Measurements from ENCODE around the gene SORCS2. TPM values are rescaled to one million over a fixed set of nuclear protein-coding genes. Genes with fewer than 3 reads are reported as not detected.

SORCS2 gene
- total RNA-seq, 1 experiment from 2014 or later, result 0.15 TPM

DNA sequence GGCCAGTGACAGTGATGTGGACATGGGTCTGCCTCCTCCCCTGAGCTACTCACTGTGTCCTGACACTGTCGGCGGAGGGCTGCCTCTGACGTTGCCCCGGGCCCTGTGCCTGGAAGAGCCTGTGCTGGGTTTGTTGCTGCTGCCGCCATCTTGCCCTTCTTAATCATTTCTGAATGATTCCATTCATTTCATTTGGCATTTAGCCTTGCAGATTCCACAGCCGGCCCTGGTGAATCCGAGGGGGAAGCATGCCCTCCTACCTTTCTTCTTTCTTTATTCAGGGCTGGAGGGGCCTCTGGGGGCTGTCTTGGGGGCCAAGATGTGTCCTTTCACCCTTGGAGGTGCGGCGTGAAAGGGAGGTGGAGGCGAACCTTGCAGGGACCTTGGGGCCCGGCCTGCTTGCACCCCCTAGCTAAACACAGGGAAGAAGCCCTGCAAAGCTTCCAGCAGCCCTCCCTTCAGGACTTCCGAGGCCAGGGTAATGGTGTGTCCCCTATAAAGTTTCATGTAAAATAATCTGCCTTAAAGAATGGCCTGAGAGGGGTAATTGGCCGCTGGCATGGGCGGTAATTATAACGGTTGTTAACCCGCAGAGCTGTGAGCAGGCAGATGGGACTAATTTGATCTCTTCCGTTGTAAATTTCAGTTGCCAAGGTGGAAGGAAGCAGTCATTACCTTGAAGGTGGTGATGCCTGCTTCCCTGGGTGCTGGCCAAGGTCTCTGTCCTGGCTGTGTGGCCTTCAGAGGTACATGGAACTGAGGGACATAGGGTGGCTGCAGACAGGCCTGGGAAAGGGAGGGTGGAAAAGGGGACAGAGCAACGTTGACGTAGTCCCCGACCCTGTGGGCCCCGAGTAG lies 150.1 kb downstream of the SORCS2 start:
- intact Hi-C loops (cut with micrococcal nuclease; ENCODE audit: unreplicated experiment), result no loop called here
- no TSS peak for BruUV-seq (replicated peaks)
- ChIA-PET CTCF (no interaction called here), POLR2A (no interaction called here)
- Histone ChIP-seq H3K27ac (ENCODE audit: low read length) (no peak overlapping the region), H3K4me3 (ENCODE audit: low read depth in 2 of 2, low read length in 2 of 2) (no peak overlapping the region), H3K4me1 (ENCODE audit: control insufficient read depth, insufficient read depth, low read length) (no peaks in the 10 kb centered on the region), H3K27me3 (ENCODE audit: control insufficient read depth, insufficient read depth, low read length) (no peaks in the 10 kb centered on the region), H3K36me3 (ENCODE audit: control insufficient read depth, insufficient read depth, low read length) (no peaks in the 10 kb centered on the region), H3K9me3 (ENCODE audit: control insufficient read depth, insufficient read depth, low read depth, low read length) (no peaks in the 10 kb centered on the region)
- DNase-seq (ENCODE audit: low read depth, low spot score), result no peak
- TF ChIP-seq, protein P1, sequence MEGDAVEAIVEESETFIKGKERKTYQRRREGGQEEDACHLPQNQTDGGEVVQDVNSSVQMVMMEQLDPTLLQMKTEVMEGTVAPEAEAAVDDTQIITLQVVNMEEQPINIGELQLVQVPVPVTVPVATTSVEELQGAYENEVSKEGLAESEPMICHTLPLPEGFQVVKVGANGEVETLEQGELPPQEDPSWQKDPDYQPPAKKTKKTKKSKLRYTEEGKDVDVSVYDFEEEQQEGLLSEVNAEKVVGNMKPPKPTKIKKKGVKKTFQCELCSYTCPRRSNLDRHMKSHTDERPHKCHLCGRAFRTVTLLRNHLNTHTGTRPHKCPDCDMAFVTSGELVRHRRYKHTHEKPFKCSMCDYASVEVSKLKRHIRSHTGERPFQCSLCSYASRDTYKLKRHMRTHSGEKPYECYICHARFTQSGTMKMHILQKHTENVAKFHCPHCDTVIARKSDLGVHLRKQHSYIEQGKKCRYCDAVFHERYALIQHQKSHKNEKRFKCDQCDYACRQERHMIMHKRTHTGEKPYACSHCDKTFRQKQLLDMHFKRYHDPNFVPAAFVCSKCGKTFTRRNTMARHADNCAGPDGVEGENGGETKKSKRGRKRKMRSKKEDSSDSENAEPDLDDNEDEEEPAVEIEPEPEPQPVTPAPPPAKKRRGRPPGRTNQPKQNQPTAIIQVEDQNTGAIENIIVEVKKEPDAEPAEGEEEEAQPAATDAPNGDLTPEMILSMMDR (IDR thresholded peaks at IDR 0.05), result no peak
- no peak for TF ChIP-seq POLR2AphosphoS5 (IDR thresholded peaks at IDR 0.05; ENCODE audit: low read depth, low read length)
- TF ChIP-seq SIN3A (IDR thresholded peaks at IDR 0.05; ENCODE audit: borderline replicate concordance, insufficient read depth, low read depth, low read length), result no peak
- TF ChIP-seq TCF7L2 (IDR thresholded peaks at IDR 0.05; ENCODE audit: low read depth, low read length), result no peak
- TF ChIP-seq, protein P2, sequence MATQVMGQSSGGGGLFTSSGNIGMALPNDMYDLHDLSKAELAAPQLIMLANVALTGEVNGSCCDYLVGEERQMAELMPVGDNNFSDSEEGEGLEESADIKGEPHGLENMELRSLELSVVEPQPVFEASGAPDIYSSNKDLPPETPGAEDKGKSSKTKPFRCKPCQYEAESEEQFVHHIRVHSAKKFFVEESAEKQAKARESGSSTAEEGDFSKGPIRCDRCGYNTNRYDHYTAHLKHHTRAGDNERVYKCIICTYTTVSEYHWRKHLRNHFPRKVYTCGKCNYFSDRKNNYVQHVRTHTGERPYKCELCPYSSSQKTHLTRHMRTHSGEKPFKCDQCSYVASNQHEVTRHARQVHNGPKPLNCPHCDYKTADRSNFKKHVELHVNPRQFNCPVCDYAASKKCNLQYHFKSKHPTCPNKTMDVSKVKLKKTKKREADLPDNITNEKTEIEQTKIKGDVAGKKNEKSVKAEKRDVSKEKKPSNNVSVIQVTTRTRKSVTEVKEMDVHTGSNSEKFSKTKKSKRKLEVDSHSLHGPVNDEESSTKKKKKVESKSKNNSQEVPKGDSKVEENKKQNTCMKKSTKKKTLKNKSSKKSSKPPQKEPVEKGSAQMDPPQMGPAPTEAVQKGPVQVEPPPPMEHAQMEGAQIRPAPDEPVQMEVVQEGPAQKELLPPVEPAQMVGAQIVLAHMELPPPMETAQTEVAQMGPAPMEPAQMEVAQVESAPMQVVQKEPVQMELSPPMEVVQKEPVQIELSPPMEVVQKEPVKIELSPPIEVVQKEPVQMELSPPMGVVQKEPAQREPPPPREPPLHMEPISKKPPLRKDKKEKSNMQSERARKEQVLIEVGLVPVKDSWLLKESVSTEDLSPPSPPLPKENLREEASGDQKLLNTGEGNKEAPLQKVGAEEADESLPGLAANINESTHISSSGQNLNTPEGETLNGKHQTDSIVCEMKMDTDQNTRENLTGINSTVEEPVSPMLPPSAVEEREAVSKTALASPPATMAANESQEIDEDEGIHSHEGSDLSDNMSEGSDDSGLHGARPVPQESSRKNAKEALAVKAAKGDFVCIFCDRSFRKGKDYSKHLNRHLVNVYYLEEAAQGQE (IDR thresholded peaks at IDR 0.05; ENCODE audit: insufficient read depth in 1 of 2, low read depth in 2 of 2, low read length in 1 of 2), result no peak
- ATAC-seq, result no peak
- in situ Hi-C loops (cut with HindIII; ENCODE audit: low pct_unique_long_range_greater_than_20kb, low sequenced_read_pairs), result no loop called here

DNA sequence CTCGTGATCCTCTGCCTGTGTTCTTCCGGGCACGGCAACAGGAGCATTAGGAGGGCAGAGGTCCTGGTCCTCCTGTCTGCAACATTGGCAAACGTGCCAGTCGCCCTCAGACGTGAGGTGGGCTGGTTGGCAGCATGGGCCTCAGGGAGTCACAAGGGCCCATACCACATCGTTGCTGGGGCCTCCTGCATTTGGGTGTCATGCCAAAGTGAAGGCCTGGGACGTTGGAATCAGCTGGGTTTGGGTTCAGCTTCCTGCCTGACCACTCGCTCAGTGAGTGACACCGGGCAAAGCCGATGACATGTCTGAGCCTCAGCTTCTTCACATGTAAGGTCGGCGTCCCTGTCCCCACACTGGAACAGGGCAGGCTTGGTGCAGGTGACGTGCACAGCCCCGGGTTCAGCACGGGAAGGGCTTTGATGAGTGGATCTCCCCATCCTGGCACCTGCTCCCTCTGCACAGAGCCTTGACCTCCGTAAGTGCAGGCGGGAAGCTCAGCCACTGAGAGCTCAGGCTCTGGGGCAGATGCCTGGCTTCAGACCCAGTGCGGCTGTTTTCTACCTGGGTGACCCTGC lies 150.8 kb downstream of the SORCS2 start:
- no TSS peak for BruUV-seq (replicated peaks)

More for the DNA sequence above, 150.8 kb downstream of the SORCS2 start:
- Histone ChIP-seq H3K9me3 (ENCODE audit: control insufficient read depth, insufficient read depth, low read depth, low read length) (no peaks in the 10 kb centered on the region), H3K4me1 (ENCODE audit: control insufficient read depth, insufficient read depth, low read length) (no peaks in the 10 kb centered on the region), H3K27me3 (ENCODE audit: control insufficient read depth, insufficient read depth, low read length) (no peaks in the 10 kb centered on the region), H3K36me3 (ENCODE audit: control insufficient read depth, insufficient read depth, low read length) (no peaks in the 10 kb centered on the region), H3K4me3 (ENCODE audit: low read depth in 2 of 2, low read length in 2 of 2) (no peak overlapping the region), H3K27ac (ENCODE audit: low read length) (no peak overlapping the region)
- DNase-seq (ENCODE audit: low read depth, low spot score) (no peak), ATAC-seq (no peak)
- CTCF ChIA-PET, result no interaction called here
- TF ChIP-seq, protein P2 (IDR thresholded peaks at IDR 0.05; ENCODE audit: insufficient read depth in 1 of 2, low read depth in 2 of 2, low read length in 1 of 2), result no peak
- TF ChIP-seq SIN3A (IDR thresholded peaks at IDR 0.05; ENCODE audit: borderline replicate concordance, insufficient read depth, low read depth, low read length) (no peak), TCF7L2 (IDR thresholded peaks at IDR 0.05; ENCODE audit: low read depth, low read length) (no peak), POLR2AphosphoS5 (IDR thresholded peaks at IDR 0.05; ENCODE audit: low read depth, low read length) (no peak)
- TF ChIP-seq, protein P1 (IDR thresholded peaks at IDR 0.05), result no peak
- intact Hi-C loops (cut with micrococcal nuclease; ENCODE audit: unreplicated experiment) (no loop called here), in situ Hi-C loops (cut with HindIII; ENCODE audit: low pct_unique_long_range_greater_than_20kb, low sequenced_read_pairs) (no loop called here)
- POLR2A ChIA-PET, result no interaction called here

Data from Panc1 (cell line).